ENCODE results near the gene ZNF423. TPM values are rescaled to one million over a fixed set of nuclear protein-coding genes. Genes with fewer than 3 reads are reported as not detected.

ZNF423 gene
- total and polyA plus RNA-seq, 9 of the 15 experiments (the other 6 are each of a cell fraction or from before 2014, with no cell fraction given), result not detected

DNA sequence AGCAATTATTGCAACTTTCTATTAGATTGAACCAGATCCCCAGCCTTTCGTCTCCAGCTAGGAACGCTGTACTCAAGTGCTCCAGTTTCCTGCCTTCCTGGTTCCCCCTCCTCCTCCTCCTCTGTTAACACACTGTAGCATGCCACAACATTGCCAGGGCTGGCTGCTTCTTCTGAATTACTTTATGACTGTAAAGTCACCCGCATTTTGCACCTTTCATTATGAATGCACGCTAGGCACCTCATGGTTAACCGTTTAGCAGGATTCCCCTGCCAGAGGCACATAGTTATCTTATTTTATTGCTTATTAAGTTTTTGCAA is 4.5 kb downstream of the ZNF423 start (continued):
- TF ChIP-seq ASH1L (IDR thresholded peaks at IDR 0.05; ENCODE audit: borderline replicate concordance, low read depth, partially characterized antibody), result no peak

DNA sequence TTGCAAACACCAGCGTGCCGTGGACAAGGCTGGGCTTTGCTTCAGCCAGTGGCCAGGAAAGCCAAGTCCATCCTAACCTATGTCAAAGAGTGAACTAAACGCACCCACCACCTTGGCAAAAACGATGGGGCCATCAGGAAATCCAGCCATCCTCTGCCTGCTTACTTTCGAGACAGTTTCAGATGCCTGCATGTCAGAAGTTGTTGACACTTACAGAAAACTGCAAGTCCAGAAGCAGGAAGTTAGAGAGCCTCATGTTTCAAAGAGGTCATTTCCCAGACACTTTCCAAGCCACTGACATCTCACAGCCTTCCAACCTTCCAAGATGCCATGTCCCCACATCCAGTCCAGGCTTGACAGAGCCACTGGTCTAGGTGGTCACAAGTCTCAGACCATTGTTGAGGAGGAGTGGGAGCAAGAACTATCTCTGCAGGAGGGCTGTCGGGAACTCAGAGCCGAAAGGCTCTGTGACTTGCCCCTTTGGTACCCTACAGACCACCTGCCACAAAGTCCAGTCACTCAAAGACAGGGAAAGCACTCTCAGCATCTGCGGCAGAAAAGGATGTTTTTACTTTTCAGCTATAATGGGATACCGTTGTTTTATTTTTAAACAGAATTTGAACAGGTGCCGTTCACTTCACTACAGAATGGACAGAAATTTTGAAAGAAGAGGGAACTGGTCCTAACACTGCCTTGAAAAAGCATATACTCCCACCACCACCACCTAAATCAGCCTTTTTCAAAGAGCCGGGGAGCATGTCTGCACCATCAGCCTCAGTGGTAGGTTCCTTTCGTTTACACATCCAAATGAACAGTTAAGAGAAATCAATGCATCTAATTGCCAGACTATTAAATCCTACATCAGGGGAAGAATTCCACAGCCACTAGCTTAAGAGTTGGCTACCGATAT is 5.1 kb downstream of the ZNF423 start:
- no peak overlapping the region for H3K4me2 ChIP-seq (ENCODE audit: insufficient read depth, low read length)
- H3K36me3 ChIP-seq (ENCODE audit: control insufficient read depth, insufficient read depth, low read length), result no peaks in the 10 kb centered on the region
- no peak overlapping the region for H2AFZ ChIP-seq (ENCODE audit: low read depth, low read length)
- in situ Hi-C loops (cut with MboI), result no loop called here
- intact Hi-C loops (cut with micrococcal nuclease), result no loop called here
- H3K9me3 ChIP-seq (replicated peaks; ENCODE audit: control insufficient read depth, insufficient read depth, low read depth, low read length), result no peaks in the 10 kb centered on the region
- no peak overlapping the region for H3K4me3 ChIP-seq
- H3K4me1 ChIP-seq (replicated peaks in 1 of 2; ENCODE audit: control insufficient read depth in 2 of 2, insufficient read depth in 2 of 2, low read length in 2 of 2), result peaks cover 0 to 14% of the 10 kb centered on the region in 2 experiments; a peak in 2 of 5 replicates
- FAIRE-seq (no peak), DNase-seq (ENCODE audit: extremely low read depth in 1 of 4, low spot score in 3 of 4) (no peak), ATAC-seq (no peak)
- no peaks in the 10 kb centered on the region for H3K79me2 ChIP-seq (ENCODE audit: control insufficient read depth, insufficient read depth, low read length)
- TF ChIP-seq POU5F1 (IDR thresholded peaks at IDR 0.05; ENCODE audit: borderline replicate concordance, low read depth, low read length, partially characterized antibody) (no peak), RUNX1 (IDR thresholded peaks at IDR 0.05; ENCODE audit: low read depth) (no peak), CBX2 (IDR thresholded peaks at IDR 0.05; ENCODE audit: insufficient read depth, low read length, poor library complexity, severe bottlenecking) (peak; percentile 58)
- TF ChIP-seq, protein P1, sequence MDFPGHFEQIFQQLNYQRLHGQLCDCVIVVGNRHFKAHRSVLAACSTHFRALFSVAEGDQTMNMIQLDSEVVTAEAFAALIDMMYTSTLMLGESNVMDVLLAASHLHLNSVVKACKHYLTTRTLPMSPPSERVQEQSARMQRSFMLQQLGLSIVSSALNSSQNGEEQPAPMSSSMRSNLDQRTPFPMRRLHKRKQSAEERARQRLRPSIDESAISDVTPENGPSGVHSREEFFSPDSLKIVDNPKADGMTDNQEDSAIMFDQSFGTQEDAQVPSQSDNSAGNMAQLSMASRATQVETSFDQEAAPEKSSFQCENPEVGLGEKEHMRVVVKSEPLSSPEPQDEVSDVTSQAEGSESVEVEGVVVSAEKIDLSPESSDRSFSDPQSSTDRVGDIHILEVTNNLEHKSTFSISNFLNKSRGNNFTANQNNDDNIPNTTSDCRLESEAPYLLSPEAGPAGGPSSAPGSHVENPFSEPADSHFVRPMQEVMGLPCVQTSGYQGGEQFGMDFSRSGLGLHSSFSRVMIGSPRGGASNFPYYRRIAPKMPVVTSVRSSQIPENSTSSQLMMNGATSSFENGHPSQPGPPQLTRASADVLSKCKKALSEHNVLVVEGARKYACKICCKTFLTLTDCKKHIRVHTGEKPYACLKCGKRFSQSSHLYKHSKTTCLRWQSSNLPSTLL (IDR thresholded peaks at IDR 0.05), result no peak
- TF ChIP-seq, protein P2, sequence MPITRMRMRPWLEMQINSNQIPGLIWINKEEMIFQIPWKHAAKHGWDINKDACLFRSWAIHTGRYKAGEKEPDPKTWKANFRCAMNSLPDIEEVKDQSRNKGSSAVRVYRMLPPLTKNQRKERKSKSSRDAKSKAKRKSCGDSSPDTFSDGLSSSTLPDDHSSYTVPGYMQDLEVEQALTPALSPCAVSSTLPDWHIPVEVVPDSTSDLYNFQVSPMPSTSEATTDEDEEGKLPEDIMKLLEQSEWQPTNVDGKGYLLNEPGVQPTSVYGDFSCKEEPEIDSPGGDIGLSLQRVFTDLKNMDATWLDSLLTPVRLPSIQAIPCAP (CRISPR knock-in tag; IDR thresholded peaks at IDR 0.05; ENCODE audit: borderline replicate concordance), result no peak
- H3K9me1 ChIP-seq (ENCODE audit: control insufficient read depth, insufficient read depth, low read length), result no peaks in the 10 kb centered on the region
- peaks cover 30 to 56% of the 10 kb centered on the region in 2 experiments for H3K27me3 ChIP-seq (ENCODE audit: control insufficient read depth in 2 of 2, insufficient read depth in 2 of 2, low read length in 2 of 2)
- 1% methylated on average over 13 of the region's 13 CpGs for WGBS (ENCODE audit: insufficient coverage, low coverage, missing lambda C conversion rate)
- ChIA-PET POLR2A (no interaction called here), CTCF (ENCODE audit: low intra/inter-chr PET ratio) (no interaction called here)
- no peak overlapping the region for H3K9ac ChIP-seq (ENCODE audit: insufficient read depth in 1 of 2, low read depth in 2 of 2, low read length in 2 of 2)
- no peak overlapping the region for H3K27ac ChIP-seq (ENCODE audit: extremely low read depth, low read depth, low read length)
- BruUV-seq (replicated peaks), result no TSS peak
- 0 out of 2 replicates have a peak, but pooled peaks cover 4% of the 10 kb centered on the region for H4K20me1 ChIP-seq (replicated peaks; ENCODE audit: control insufficient read depth, insufficient read depth, low read length)
